Retina (tissue), 1 donor: ENCODE data around the gene BMS1.
A peak's percentile ranks its signal among the peaks of the same experiment; 100 is the strongest.
"Not testable (repeated sequence)": the region's sequence is repeated elsewhere in the genome, so short reads cannot be mapped to it uniquely, and the experiment has no call there.

ENCODE experiments used
- DNase-seq: peaks from one replicate; pipeline ENCODE4 v3.0.0-alpha.2; 2016

BMS1 gene, protein sequence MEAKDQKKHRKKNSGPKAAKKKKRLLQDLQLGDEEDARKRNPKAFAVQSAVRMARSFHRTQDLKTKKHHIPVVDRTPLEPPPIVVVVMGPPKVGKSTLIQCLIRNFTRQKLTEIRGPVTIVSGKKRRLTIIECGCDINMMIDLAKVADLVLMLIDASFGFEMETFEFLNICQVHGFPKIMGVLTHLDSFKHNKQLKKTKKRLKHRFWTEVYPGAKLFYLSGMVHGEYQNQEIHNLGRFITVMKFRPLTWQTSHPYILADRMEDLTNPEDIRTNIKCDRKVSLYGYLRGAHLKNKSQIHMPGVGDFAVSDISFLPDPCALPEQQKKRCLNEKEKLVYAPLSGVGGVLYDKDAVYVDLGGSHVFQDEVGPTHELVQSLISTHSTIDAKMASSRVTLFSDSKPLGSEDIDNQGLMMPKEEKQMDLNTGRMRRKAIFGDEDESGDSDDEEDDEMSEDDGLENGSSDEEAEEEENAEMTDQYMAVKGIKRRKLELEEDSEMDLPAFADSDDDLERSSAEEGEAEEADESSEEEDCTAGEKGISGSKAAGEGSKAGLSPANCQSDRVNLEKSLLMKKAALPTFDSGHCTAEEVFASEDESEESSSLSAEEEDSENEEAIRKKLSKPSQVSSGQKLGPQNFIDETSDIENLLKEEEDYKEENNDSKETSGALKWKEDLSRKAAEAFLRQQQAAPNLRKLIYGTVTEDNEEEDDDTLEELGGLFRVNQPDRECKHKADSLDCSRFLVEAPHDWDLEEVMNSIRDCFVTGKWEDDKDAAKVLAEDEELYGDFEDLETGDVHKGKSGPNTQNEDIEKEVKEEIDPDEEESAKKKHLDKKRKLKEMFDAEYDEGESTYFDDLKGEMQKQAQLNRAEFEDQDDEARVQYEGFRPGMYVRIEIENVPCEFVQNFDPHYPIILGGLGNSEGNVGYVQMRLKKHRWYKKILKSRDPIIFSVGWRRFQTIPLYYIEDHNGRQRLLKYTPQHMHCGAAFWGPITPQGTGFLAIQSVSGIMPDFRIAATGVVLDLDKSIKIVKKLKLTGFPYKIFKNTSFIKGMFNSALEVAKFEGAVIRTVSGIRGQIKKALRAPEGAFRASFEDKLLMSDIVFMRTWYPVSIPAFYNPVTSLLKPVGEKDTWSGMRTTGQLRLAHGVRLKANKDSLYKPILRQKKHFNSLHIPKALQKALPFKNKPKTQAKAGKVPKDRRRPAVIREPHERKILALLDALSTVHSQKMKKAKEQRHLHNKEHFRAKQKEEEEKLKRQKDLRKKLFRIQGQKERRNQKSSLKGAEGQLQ

DNA sequence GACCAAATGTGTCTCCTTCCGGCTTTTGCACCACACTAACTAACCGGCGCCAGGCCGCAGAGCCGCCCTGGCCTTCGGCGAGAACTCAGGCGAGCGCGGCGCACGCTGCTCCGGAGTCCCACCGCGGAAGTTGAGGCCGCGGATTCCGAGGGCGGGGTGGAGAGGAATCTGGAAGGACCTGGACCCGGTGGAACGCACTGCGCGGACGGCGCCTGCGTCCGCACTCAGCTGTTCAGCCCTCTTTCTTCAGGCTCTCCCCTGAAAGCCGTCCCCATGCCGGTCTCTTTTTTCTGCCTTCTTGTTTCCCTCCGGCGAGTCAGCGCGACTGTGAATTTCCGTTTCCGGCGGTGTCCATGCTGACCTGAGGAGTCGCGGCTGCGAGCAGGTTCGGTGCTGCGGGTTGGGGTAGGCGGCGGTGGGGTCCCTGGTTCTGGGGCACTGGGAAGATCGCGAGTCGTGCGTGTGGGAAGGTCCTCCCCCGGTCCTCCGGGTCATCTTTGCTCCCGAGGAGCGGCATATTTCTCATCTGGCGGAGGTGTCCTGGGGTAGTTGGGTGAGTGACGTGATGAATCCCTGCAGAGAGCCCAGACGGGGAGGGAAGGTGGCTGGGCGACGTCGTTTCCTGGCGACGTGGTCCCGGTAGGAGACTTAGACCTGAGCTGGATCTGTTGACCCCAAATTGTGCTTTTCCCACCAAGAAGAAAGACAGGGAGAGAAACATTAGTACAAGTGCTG lies at the start of gene BMS1:
TSS of gene BMS1 (plus strand) at position 350 of the 735 bp plus-strand sequence. CDS start 1,600 bp downstream, outside the sequence.
- peak; percentile 99 for DNase-seq

DNA sequence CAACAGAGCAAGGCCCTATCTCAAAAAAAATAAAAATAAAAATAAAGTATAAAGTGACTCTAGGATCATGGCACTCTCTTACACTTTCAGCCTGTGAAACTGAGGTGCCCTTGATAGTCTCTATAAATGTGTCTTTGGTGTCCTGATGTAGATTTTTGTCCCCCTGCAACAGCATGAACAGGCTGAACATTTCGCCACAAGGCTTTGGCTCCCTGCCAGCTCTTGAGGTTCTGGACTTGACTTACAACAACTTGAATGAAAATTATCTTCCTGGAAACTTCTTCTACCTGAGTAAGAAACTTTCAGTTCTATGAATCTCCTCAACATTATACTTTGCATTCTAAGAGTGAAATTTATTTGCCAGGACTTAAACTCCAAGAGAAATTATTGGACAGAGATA lies 48.1 kb upstream of the BMS1 start:
- DNase-seq = no peak

DNA sequence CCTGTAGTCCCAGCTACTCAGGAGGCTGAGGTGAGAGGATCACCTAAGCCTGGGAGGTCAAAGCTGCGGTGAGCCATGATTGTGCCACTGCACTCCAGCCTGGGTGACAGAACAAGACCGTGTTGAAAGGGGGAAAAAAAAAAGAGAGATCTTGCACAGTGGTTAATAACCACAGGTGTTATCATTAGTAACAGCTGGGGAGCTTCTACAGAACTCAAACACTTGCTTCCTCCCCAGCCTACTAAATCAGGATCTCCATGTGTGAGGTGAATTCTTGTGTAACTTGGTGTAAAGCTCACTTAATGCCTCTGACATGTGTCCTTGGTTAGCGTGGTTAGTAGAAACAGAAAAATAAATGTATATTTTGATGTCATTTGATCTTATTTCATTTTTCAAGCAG lies 43.9 kb upstream of the BMS1 start:
- DNase-seq = no peak

DNA sequence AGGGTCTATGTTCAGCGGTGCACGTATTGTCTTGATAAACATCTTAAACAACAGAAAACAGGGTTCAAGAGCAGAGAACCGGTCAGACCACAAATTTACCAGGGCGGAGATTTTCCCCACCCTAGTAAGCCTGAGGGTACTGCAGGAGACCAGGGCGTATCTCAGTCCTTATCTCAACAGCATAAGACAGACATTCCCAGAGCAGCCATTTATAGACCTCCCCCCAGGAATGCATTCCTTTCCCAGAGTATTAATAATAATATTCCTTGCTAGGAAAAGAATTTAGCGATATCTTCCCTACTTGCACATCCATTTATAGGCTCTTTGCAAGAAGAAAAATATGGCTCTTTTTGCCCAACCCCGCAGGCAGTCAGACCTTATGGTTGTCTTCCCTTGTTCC lies 41.1 kb upstream of the BMS1 start:
- DNase-seq = not testable (repeated sequence)

DNA sequence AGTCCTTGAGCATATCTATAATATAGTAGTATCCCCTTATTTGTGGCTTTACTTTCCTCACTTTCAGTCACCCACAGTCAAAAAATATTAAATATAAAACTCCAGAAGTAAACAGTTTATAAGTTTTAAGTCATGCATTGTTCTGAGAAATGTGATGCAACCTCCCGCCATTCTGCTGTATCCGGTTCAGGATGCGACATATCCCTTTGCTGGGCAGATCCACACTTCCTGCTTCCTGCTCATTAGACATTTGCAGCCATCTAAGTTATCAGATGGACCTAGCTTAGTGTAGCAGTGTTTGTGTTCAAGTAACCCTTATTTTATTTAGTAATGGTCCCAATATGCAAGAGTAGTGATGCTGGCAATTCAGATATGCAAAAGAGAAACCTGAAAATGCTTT lies 38.9 kb upstream of the BMS1 start:
- no peak for DNase-seq

DNA sequence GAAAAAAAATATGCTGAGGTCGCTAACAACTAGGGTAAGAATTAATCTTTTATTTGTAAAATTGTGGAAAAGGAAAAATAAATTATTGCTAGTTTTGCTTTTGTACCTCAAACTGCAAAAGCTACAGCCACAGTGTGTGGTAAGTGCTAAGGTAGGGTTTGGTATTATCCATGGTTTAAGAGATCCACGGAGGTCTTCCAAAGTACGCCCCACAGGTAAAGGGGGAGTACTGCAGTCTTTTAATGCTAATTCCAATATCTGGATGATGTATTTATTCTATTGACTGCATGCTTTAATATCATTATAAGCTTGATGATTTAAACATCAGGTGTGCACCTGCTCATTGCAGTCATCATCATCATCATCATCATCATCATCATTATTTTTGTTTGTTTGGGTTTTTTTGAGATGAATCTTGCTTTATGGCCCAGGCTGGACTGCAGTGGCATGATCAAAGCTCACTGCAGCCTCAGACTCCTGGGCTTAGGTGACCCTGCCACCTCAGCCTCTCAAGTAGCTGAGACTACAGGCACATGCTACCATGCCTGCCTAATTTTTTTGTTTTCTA lies 38.4 kb upstream of the BMS1 start:
- DNase-seq = no peak

DNA sequence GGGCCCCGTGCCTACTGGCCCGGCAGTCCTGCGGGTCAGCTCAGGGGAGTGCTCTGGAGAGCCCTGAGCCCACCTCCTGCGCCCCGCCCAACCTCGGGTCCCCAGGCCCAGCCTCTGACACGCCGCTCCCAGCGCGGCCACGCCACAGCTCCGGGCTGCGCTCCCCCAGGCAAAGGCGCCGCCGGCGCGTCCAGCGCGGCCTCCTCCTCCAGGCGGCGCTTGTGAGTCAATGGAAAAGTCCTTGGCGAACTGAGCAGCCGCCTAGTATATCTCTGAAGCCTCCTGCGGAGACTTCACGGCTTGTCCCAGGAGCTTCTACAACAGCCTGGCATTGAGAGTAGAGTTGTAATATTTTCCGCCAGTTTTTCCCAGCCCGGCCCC lies 29.5 kb upstream of the BMS1 start:
- peak; percentile 91 for DNase-seq

DNA sequence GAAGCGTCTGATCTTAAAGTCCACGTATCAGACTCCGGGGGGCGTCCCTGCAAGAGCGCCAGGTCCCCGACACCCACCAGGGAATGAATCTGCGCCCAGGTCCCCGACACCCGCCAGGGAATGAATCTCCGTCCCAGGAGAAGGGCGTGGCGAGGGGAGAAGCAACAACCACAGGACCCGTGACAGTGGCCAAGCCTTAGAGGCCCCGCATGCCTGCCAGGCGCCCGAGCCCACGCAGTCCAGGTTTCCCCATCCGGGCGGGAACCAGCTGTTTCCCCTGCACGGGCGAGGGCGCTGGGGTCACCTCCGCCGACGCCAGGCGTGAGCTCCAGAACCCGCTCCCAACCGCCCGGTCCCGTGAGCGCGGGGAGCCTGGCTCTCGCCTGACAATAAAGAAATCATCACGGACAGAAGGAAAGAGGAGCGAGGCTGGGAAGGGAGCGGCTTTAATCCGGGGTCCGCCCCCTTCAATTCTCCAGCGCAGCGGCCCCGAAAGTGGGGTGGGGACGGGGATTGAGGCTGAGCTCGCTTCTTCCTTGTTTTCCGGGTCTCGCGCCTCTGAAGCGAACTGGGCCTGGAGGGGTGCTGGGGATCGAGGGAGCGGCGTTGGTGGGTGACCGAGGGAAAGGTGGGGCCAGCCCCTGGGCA lies 29.0 kb upstream of the BMS1 start:
- DNase-seq = peak; percentile 72

DNA sequence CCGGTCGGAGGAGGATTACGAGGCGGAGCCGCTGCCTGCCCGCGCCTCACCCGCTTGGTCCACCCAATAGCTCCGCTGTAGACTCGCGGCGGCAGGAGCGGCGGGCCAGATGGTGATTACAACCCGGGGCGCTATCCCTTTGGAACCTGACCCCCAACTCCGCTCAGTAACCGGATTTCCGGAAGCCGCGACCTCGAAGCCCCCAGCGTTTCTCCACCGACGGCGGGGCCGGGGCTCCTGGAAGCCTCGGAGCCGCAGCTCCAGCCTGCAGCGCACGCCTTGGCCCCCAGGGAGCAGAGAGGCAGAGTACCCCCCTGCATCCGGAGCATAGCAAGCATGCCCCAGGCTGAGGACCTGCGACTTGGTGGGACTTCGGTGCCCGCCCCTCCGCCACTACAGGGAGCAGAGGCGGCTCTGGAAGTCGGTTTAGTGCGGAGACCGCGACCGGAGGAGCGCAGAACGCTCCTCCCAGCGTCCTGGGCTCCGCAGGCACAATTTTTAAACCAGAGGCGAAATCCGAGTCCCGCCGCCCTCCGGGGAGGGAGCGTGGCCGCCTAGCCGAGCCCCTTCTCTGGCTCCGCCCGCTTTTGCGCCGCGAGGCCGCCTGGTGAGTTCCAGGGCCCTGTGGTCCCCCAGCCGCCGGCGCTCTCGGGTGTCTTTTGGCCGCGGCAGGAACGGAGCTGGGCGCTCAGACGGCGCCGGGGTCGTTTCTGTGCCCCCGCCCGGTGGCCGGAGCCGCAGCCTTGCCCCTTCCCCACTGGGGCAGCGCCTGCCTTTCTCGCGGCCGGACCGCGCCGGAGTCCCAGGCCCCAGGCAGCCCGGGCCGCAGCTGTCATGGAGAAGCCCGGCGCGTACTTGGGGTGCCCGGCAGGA lies 28.2 kb upstream of the BMS1 start:
- peak; percentile 80 for DNase-seq

DNA sequence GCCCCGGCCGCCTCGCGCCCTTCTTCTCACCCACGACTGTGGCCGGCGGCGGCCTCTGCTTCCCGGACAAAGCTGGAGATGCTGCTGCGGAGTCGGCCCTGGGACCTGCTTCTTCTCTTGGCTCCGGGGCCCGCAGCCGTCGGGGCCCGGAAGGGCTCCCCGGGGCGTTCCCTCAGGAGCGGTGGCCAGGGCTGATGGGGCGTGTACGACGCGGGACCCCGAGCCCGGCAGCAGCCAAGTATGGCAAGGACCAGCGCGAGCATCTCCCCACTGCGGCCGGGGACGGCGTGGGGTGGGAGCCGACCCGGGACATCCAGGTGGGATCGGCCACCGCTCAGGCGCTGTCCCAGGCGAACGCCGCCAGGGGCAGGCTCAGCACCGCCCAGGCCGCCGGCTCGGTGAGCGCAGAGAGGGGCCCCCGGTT lies 27.6 kb upstream of the BMS1 start:
- peak; percentile 31 for DNase-seq

DNA sequence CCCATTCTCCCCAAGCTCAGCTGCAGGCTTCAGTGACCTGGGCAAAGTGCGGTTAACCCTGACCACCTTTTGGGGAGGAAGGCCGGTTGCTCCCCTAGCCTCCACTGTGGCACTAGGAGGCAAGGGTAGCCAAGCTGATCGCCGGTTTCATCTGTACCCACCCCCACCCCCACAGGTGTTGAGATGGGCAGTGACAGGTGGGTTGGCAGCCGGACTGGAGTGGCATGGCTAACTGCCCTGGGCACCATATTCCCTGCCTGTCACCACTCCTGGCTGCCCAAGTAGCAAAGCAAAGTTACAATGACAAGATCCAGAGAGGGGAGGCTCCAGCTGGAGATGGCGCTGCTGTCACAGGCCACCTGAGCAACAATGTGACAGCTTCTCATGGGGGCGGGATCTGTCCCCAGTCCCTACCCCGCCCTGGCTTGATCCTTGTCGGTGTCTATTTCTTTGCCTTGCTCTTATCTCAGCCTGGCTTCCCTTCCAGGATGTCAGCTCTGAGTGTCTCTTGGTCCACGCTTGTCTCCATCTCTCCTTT lies 27.0 kb upstream of the BMS1 start:
- peak; percentile 8 for DNase-seq

DNA sequence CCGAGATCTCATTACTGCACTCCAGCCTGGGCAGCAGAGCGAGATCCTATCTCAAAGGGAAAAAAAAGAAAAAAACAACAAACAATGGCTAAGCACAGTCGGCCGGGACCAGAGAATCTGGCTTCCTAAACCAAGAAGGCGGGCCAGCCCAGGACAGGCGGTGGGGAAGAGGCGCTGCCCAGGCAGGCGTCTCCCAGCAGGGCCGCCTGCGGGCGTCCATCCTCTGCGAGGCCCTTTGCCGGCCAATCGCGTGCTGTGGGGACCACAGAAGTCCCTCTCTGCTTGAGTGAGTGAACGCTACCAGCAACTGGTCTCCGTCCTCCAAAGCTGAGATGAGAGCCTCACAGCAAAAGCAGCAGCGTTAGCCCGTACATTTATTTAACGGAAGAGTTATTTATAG lies 14.7 kb upstream of the BMS1 start:
- DNase-seq = no peak

DNA sequence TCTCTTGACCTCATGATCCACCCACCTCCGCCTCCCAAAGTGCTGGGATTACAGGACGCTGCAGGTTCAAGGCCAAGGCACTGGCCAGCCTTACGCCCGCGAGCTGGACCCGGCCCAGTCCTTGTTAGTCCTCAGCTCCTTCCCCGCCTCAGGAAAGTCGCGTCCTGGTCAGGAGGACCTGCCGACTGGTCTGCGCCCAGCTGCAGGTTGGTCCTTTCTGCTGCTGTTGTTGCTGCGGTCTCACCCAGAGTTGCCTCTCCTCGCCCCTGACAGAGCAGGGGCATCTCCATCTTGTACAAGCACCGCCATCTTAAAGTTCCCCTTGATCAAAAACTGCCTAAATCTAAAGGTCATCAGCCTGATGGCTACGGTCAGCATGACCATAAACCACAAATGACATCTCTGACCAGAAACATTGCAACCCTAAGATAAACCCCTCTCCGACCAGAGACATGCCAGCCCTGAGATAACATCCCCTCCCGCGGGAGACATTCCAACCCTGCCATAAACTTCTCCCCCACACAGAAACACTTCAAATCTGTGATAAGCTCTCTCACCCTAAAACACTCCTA lies 13.9 kb upstream of the BMS1 start:
- DNase-seq = no peak

DNA sequence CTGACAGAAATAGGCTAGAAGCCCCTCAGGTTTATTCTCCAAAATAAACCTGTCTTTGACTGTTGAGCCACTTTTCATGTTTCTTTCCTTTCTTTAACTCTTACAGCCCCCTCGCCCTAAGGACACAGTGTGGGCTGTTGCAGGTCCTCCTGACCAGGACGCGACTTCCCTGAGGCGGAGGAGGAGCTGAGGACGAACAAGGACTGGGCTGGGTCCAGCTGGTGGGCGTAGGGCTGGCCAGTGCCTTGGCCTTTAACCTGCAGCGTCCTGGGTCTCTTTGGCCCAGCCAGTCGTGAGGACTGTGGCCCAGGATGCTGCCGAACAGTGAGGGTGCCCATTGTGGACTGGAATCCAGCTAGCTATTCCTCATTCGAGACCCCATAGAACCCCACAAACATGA lies 13.4 kb upstream of the BMS1 start:
- DNase-seq = no peak

DNA sequence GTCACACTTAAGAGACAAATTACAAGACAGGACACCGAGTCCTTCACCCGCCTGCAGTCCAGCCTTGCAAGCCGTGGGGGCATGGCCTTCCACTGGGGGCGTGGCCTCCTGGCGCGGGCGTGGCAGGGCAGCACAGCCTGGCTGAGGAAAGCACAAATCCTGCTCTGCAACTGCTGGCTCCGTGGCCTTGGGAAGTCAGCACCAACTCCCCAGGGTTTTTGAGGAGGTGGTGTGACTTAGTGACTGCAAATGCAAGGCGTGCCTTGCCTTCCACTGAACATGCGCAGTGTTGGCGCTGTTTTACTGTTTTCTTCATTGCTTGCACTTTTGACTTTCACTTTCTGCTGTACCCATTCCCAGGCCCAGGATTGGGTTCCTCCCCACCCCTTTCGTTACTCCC lies 12.9 kb upstream of the BMS1 start:
- DNase-seq = no peak

DNA sequence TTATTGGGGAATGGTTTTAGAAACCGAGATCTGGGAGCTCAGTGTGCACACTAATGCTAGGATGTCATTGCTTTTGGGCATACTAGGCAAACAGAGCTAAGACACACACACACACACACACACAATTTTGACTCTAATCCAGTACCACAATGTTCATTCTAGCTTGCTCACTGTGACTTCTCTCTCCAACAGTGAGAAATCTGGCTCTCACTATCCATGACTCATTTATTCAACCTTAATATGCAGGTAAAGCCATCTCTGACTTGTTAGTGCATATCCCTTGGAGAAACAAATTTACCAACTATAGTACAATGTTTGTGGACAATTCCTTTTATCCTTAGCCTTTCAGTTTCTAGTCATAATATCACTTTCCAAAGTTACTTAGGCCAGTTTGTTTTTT lies 5.9 kb upstream of the BMS1 start:
- DNase-seq = no peak

DNA sequence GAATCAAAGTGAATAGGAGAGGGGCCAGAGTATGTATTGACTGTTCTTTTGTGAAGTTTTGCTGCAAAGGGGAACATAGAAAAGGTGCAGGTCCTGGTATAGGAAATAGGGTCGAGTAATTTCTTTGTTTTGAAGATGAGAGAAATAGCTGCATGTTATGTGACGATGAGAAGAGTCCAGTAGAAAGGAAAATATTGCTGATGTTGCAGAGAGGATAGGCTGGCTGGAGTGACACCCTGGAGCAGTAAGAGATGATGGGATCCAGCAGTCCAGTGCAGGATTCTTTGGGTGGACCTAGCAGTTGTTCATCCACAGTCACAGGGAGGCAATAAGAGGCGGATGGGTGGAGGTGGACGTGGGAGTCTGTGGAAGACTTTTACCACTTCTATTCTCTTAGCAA lies 2.1 kb upstream of the BMS1 start:
- no peak for DNase-seq

DNA sequence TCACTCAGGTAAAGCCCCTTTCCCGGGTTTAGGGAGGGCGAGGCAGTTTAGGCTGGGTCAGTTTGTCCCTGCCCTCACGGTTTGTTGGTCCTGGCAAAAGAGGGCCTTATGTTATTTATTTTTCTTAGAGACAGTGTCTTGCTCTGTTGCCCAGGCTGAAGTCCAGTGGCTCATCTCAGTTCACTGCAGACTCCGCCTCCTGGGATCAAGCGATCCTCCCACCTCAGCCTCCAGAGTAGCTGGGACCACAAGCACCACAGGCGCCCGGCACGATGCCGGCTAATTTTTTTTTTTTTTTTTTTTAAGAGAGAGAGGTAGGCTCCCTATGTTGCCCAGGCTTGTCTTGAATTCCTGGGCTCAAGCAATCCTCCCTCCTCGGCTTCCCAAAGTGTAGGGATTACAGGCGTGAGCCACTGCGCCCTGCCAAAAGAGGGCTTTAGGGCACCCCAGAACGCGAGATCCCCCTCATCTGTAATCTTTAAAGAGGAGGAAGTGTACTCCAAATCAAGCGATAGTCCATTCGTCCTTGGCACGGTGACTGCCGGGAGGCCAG lies 626 bp upstream of the BMS1 start:
- no peak for DNase-seq

DNA sequence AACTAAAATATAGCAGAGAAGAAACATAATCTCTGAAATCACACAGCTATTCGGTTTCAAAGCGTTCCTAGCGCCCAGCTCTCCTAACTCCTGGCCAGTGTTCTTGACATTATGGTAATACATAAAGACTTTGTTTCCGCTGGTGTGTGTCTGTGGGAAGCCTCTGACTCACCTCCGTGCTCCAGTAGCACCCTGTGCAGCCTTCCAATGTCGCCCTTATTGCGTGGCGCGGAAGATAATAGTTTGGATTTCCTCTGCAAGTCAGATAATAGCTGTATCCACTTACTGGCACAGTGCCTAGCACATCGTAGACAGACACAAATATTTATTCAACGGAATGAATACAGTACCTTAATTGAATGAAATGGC lies 570 bp downstream of the BMS1 start:
- DNase-seq = no peak

DNA sequence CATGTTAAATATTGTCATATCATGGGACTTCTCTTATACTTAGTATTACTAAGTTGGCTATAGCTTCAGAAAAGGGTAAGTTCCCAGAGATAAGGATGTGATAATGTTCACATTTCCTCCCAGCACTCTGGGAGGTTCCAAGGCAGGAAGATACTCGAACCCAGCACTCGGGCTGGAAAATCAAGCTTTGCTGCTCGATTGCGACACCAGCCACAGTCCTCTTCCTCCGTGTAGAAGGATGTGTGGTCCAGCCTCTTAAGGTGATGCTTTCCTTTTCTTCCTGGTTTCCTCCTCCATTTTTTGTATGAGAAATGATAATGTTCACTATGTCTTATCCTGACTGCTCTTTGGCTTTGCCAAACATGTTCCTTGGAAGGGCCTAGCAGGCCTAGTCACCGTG lies 3.2 kb downstream of the BMS1 start:
- DNase-seq = no peak
